ENCODE results near the gene FAM81A.

The FAM81A gene

DNA sequence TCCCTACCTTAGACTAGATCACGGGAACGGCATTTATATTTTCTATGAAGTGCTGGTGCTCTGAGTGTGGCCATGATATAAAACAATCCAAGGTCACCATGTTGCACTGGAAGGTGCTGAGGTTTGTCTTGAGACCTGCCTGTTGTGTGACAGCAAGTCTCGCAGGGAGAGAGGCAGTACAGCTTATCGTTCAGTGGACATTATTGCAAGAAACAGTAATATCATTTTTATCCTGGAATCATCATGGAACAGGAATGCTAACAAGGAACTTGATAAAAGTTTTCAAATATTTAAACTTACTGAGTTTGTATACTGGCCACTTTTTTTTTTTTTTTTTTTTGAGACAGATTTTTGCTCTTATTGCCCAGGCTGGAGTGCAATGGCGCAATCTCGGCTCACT, 133.6 kb downstream of the FAM81A start:
- DNase-seq (ENCODE audit: low read depth, low spot score) = no peak

All from activated CD4-positive, CD25-positive, alpha-beta regulatory T cell treated with anti-CD3 and anti-CD28 coated beads, Interleukin-2, amount 50 U/mL, for 16 hours (primary cell).